ENCODE measurements around the gene DEFB108B. TPM values are rescaled to one million over a fixed set of nuclear protein-coding genes. Genes with fewer than 3 reads are reported as not detected.
"Not testable (repeated sequence)": the region's sequence is repeated elsewhere in the genome, so short reads cannot be mapped to it uniquely, and the experiment has no call there.

The DEFB108B gene
- total RNA-seq, 2 donors from 2014 or later: not detected

DNA sequence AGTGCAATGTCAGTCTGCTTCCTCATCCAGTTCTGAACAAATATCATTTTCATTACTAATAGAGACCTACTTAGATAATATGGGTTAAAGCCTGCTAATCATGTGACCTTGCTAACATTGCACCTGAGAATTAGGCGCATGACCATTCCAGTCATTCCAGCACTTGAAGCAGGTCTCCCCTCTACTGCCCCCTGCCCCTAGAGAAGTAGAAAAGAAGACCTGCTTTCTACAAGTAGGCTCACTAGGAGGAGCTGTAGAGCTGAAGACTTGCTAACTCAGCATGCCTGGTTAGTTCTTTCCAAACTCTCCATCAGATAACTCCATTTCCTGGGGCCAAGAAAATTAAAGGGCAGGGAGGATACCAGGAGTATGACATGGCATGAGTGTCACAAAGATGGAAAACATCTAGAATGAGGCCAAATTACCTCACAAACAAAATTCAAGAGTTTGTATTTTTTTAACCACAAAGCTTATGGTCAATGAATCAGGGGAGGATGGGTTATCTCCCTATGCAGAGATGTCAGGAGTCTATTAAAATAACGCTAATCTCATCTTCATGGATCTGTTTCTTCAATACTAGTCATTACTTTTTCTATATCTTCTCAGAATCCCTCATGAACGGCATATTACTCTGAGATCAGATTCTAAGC is 31.1 kb downstream of the DEFB108B start:
- H3K27ac ChIP-seq; H3K36me3 ChIP-seq; H3K9me3 ChIP-seq; H3K4me1 ChIP-seq (ENCODE audit: control insufficient read depth in 1 of 2, low read depth in 2 of 2); H3K4me3 ChIP-seq; DNase-seq (ENCODE audit: low spot score); ATAC-seq (ENCODE audit: insufficient number of reproducible peaks, low FRiP score, low read depth); H3K27me3 ChIP-seq (replicated peaks; ENCODE audit: insufficient read depth): not testable (repeated sequence)

DNA sequence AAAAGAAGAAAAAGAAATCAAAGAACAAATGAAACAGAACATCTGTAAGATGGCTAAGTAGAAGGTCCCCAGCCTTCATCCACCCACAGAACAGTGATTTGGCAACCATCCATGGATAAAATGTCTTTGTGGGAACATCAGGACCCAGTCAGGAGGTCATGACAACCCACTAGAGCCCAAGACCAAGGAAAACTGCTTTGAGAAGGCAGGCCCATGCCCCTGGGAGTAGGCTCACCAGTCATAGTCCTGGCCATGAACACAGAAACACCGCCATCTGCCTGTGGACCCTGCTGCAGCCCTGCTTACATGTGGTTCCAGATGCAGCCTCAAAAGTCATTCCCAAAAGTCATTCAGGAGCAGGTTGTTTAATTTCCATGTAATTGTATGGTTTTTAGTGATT is 34.2 kb downstream of the DEFB108B start:
- ATAC-seq (ENCODE audit: insufficient number of reproducible peaks, low FRiP score, low read depth): not testable (repeated sequence)

GRCh38 chr11:71869931-71870330 is 36.9 kb downstream of the DEFB108B start:
- not testable (repeated sequence) for ATAC-seq (ENCODE audit: insufficient number of reproducible peaks, low FRiP score, low read depth); H3K36me3 ChIP-seq; H3K4me1 ChIP-seq (ENCODE audit: control insufficient read depth in 1 of 2, low read depth in 2 of 2)

More for the DNA sequence above, 34.2 kb downstream of the DEFB108B start:
- not testable (repeated sequence) for H3K27me3 ChIP-seq (replicated peaks; ENCODE audit: insufficient read depth); H3K36me3 ChIP-seq; DNase-seq (ENCODE audit: low spot score); H3K4me1 ChIP-seq (ENCODE audit: control insufficient read depth in 1 of 2, low read depth in 2 of 2); H3K27ac ChIP-seq; H3K9me3 ChIP-seq; H3K4me3 ChIP-seq

GRCh38 chr11:71870661-71871060 is 37.7 kb downstream of the DEFB108B start:
- not testable (repeated sequence) for H3K4me1 ChIP-seq (ENCODE audit: control insufficient read depth in 1 of 2, low read depth in 2 of 2); ATAC-seq (ENCODE audit: insufficient number of reproducible peaks, low FRiP score, low read depth); H3K27ac ChIP-seq; H3K27me3 ChIP-seq (replicated peaks; ENCODE audit: insufficient read depth); H3K9me3 ChIP-seq; DNase-seq (ENCODE audit: low spot score); H3K4me3 ChIP-seq; H3K36me3 ChIP-seq

More at GRCh38 chr11:71869931-71870330, 36.9 kb downstream of the DEFB108B start:
- H3K27me3 ChIP-seq (replicated peaks; ENCODE audit: insufficient read depth); H3K9me3 ChIP-seq; H3K4me3 ChIP-seq; DNase-seq (ENCODE audit: low spot score); H3K27ac ChIP-seq: not testable (repeated sequence)

DNA sequence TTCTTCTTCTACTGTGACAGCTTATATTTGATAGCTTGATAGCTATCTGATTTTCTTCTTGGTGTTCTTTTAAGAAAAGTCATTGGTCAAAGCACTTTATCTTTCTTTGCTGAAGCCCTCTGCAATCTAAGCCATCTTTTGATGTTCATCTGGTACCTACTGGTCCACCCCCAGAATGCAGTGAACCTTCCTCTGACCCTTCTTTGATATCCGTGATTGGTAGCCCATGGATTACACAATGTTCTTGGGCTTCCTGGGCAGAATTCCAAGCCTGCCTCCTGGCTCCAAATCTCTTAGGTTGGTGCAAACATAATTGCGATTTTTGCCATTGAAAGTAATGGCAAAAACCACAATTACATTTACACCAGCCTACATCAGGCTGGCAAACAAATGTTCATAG is 43.3 kb downstream of the DEFB108B start:
- DNase-seq (ENCODE audit: low spot score); H3K9me3 ChIP-seq; H3K27me3 ChIP-seq (replicated peaks; ENCODE audit: insufficient read depth); H3K4me3 ChIP-seq; ATAC-seq (ENCODE audit: insufficient number of reproducible peaks, low FRiP score, low read depth); H3K36me3 ChIP-seq; H3K4me1 ChIP-seq (ENCODE audit: control insufficient read depth in 1 of 2, low read depth in 2 of 2); H3K27ac ChIP-seq: not testable (repeated sequence)

DNA sequence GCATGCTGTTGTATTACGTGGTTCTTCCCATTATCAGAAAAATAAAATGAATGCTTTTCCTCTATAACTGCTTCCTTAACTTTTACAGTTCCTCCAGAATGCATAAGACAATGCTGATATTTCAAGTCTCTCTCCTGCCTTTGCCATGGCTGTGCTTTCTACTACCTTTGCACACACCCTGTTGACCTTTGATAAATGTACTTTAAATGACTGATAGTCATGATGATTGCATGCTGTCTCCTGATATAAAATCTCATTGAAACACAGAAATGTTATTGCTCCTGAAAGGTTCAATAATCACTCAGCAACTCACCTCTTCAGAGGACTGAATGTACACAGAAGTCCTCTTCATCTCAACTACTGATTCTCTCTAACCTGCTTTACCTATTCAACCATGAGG is 45.1 kb downstream of the DEFB108B start, which contains the start of gene DEFB131B:
DEFB131B (plus strand) TSS at position 395 of the 400 bp plus-strand sequence; CDS start at position 395, 0 bp downstream.
- not testable (repeated sequence) for H3K4me3 ChIP-seq; DNase-seq (ENCODE audit: low spot score); H3K36me3 ChIP-seq; ATAC-seq (ENCODE audit: insufficient number of reproducible peaks, low FRiP score, low read depth); H3K9me3 ChIP-seq; H3K27ac ChIP-seq; H3K4me1 ChIP-seq (ENCODE audit: control insufficient read depth in 1 of 2, low read depth in 2 of 2); H3K27me3 ChIP-seq (replicated peaks; ENCODE audit: insufficient read depth)

GRCh38 chr11:71885806-71886205 is 52.8 kb downstream of the DEFB108B start:
- DNase-seq (ENCODE audit: low spot score); H3K9me3 ChIP-seq; H3K4me1 ChIP-seq (ENCODE audit: control insufficient read depth in 1 of 2, low read depth in 2 of 2); H3K4me3 ChIP-seq; ATAC-seq (ENCODE audit: insufficient number of reproducible peaks, low FRiP score, low read depth); H3K27ac ChIP-seq; H3K27me3 ChIP-seq (replicated peaks; ENCODE audit: insufficient read depth); H3K36me3 ChIP-seq: not testable (repeated sequence)

Other genes starting within 250 kb of the DEFB108B start
- gene DEFB131B, start 45.3 kb downstream of the DEFB108B start, total RNA-seq: not detected
- gene XNDC1N, start 95.4 kb downstream of the DEFB108B start, total RNA-seq: 1 to 10 TPM; 6.0 to 7.7 TPM
- 10 to 100 TPM; 50.2 to 74.6 TPM for gene RNF121, start 95.8 kb downstream of the DEFB108B start, total RNA-seq
- gene IL18BP, start 165.7 kb downstream of the DEFB108B start, total RNA-seq: 10 to 100 TPM; 20.2 to 32.2 TPM
- 100 to 1,000 TPM; 282 to 286 TPM for gene NUMA1, start 247.3 kb downstream of the DEFB108B start, total RNA-seq
- 10 to 100 TPM in 1 of 2 donors, 1 to 10 TPM in 1; 6.1 to 24.0 TPM for gene LRRC51, start 247.7 kb downstream of the DEFB108B start, total RNA-seq